Fibroblast of lung (primary cell): ENCODE results near the gene TBC1D13.

Source experiments
- EZH2 ChIP-seq: IDR thresholded peaks from 2 replicates; pipeline ENCODE4 v1.5.1; 2012; ENCODE audit warnings: low read length, control low read depth, mild to moderate bottlenecking; ENCODE audit errors: missing control alignments
- TF ChIP-seq, protein P1 (sequence below), 2 donors: IDR thresholded peaks in 1 of 2; conservative IDR thresholded peaks in 1 of 2; 1 replicate in 1 of 2; 2 replicates in 1 of 2; pipeline ENCODE4 v1.5.1; 2011 to 2012; ENCODE audit warnings: low read length in 2 of 2, control low read depth in 1 of 2, inconsistent platforms in 1 of 2, low read depth in 1 of 2, mild to moderate bottlenecking in 1 of 2

DNA sequence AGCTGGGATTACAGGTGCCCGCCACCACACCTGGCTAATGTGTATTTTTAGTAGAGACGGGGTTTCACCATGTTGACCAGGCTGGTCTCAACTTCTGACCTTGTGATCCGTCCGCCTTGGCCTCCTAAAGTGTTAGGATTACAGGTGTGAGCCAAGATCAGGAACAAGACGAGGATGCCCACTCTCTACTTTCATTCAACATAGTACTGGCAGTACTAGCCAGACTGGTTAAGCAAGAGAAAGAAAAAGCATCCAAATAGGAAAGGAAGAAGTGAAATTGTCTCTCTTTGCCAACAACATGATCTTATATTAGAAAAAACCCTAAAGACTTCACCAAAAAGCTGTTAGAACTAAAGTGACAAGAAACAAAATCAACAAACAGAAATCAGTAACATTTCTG, 23.8 kb downstream of the TBC1D13 start:
- TF ChIP-seq, protein P1, sequence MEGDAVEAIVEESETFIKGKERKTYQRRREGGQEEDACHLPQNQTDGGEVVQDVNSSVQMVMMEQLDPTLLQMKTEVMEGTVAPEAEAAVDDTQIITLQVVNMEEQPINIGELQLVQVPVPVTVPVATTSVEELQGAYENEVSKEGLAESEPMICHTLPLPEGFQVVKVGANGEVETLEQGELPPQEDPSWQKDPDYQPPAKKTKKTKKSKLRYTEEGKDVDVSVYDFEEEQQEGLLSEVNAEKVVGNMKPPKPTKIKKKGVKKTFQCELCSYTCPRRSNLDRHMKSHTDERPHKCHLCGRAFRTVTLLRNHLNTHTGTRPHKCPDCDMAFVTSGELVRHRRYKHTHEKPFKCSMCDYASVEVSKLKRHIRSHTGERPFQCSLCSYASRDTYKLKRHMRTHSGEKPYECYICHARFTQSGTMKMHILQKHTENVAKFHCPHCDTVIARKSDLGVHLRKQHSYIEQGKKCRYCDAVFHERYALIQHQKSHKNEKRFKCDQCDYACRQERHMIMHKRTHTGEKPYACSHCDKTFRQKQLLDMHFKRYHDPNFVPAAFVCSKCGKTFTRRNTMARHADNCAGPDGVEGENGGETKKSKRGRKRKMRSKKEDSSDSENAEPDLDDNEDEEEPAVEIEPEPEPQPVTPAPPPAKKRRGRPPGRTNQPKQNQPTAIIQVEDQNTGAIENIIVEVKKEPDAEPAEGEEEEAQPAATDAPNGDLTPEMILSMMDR (conservative IDR thresholded peaks at IDR 0.05 in 1 of 2, IDR thresholded peaks at IDR 0.05 in 1 of 2; ENCODE audit: low read depth in 1 of 2, low read length in 2 of 2): no peak
- TF ChIP-seq EZH2: no peak
